Fibroblast of skin of left biceps (primary cell): ENCODE results near the gene LPIN3.

Experiments used
- DNase-seq, 2 experiments: peaks; one replicate each; pipeline ENCODE4 v3.0.0-alpha.2; 2013; ENCODE audit warnings: low read depth in 2 of 2

The LPIN3 gene

GRCh38 chr20:41320976-41321375 lies 19.6 kb upstream of the LPIN3 start:
- no peak for DNase-seq

GRCh38 chr20:41327178-41327577 lies 13.4 kb upstream of the LPIN3 start:
- no peak for DNase-seq

- peak; percentile 93 for DNase-seq
Observed at GRCh38 chr20:41329435-41330342, 10.9 kb upstream of the LPIN3 start.

GRCh38 chr20:41330343-41330720 lies 10.3 kb upstream of the LPIN3 start:
- DNase-seq, result no peak

GRCh38 chr20:41330941-41331340 lies 9.7 kb upstream of the LPIN3 start:
- DNase-seq, result no peak

GRCh38 chr20:41331731-41332130 lies 8.9 kb upstream of the LPIN3 start:
- DNase-seq, result no peak

DNA sequence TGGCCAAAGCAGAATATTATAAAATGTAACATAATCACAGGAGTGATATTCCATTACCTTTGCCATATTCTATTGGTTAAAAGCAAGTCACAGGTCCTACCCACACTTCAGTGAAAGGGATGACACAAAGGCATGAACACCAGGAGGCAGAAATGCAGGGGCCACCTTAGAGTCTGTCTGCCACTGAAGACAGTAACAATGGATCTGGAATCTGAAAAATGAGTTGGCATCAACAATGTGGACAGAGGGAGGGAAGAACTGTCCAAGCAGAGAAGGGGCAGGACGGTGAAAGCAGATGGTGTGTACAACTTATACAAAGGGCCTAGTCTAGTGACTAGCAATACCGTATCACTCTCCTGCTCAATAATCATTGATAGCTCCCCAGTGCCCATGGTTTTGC lies 6.6 kb upstream of the LPIN3 start:
- no peak for DNase-seq

GRCh38 chr20:41334443-41335421 lies 5.9 kb upstream of the LPIN3 start:
- no peak for DNase-seq

GRCh38 chr20:41335591-41335990 lies 5.0 kb upstream of the LPIN3 start:
- DNase-seq, result no peak

- DNase-seq, result no peak
Observed at GRCh38 chr20:41336711-41337492, 3.7 kb upstream of the LPIN3 start.

GRCh38 chr20:41339957-41340326 lies 679 bp upstream of the LPIN3 start:
- no peak for DNase-seq

GRCh38 chr20:41342474-41343464 lies 2.1 kb downstream of the LPIN3 start:
- no peak for DNase-seq

DNA sequence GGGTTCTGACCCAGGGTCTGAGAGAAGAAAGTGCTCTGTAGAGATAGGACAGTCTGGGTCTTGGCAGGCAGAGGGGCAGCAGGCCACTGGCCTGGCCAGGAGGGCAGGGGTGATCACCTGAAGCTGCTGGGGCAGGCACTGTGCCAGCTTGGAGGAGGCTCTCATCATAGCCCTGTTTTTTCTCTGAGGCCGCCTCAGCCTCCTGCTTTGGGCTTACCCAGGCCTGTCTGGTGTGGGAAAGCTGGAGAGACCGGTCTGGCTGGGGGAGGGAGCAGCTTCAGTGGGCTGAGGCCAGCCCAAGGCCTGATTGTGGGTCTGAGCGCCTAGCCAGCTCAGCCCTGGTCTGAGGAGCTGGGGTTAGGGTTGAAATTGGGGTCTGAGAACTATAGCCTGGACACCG lies 3.9 kb downstream of the LPIN3 start:
- DNase-seq, result no peak

GRCh38 chr20:41344938-41345728 lies 4.5 kb downstream of the LPIN3 start:
- no peak for DNase-seq

- DNase-seq, result no peak
Observed at GRCh38 chr20:41345729-41346067, 5.1 kb downstream of the LPIN3 start.

DNA sequence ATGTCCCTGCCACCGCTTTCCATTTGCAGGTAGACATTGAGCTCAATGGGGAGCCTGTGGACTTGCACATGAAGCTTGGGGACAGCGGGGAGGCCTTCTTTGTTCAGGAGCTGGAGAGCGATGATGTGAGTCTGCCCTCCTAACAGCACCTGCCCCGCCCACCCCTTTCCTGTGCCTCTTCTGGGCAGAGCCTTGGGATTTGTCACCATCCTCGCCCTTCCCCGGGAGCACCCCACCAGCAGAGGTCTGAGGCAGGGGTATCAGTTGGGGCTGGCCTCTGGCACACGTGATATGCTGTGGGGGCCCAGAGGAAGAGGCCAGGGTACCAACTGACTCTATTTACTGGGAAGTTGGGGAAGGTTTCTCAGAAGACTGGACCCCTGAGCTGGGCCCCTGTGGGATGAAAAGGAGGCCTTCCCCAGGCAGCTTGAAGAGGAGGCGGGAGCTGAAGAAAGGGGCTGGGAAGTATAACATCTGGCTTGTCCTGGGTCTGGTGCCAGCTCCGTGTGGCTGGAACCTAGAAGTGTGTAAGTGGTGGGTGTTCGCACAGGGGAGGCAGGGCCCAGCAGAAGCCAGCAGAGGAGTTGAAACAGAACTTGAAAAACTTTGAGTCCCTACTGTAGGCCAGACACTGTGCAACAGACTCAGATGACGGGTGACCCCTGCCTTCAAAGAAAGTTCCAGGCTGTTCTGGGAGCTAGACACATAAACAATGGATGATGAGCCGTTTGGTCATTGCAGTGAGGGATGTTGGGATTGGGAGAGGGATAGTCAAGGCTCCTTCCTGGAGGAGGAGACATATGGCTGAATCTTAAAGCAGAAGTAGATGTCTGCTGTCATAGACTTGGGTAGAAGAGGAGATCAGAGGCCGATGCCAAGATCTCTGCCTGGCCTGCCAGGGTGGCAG lies 7.2 kb downstream of the LPIN3 start:
- no peak for DNase-seq

- no peak for DNase-seq
Observed at GRCh38 chr20:41348430-41349172, 8.0 kb downstream of the LPIN3 start.

DNA sequence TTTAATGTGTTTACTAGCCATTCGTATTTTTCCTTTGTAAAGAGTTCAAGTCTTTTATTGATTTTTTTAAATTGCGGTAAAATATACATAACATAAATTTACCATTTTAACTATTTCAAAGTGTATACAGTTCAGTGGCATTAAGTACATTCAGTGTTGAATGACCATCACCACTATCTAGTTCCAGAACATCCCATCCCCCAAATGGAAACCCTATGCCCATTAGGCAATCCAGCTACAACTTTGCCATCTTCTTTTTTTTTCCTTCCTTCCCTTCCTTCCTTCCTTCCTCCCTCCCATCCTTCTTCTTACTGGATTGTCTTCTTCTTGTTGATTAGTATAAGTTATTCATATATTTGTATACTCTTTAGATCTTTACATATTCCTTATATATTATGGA lies 8.6 kb downstream of the LPIN3 start:
- DNase-seq, result no peak
